Measurements from ENCODE around the gene ALCAM. TPM values are rescaled to one million over a fixed set of nuclear protein-coding genes. Genes with fewer than 3 reads are reported as not detected.

ALCAM gene
- polyA plus RNA-seq, 1 donor from 2014 or later, result 94.7 TPM

- no peak overlapping the region for H3K4me2 ChIP-seq (ENCODE audit: low read length)
- no peaks in the 10 kb centered on the region for H3K9me2 ChIP-seq (ENCODE audit: insufficient read depth, low read length)
- no peaks in the 10 kb centered on the region for H3K36me3 ChIP-seq (ENCODE audit: insufficient read depth, low read length)
- no peaks in the 10 kb centered on the region for H3K27me3 ChIP-seq (ENCODE audit: insufficient read depth, low read depth, low read length)
- no peaks in the 10 kb centered on the region for H4K20me1 ChIP-seq (ENCODE audit: insufficient read depth)
- no peaks in the 10 kb centered on the region for H3K79me2 ChIP-seq (replicated peaks; ENCODE audit: insufficient read depth, low read length)
- H3K4me3 ChIP-seq (ENCODE audit: low read length), result no peak overlapping the region
- no peak overlapping the region for H2AFZ ChIP-seq (ENCODE audit: low read depth, low read length)
- H3K9me3 ChIP-seq (ENCODE audit: low read length), result no peaks in the 10 kb centered on the region
- H3F3A ChIP-seq (ENCODE audit: insufficient read depth, low read length, poor library complexity, severe bottlenecking), result no peaks in the 10 kb centered on the region
- TF ChIP-seq POLR2AphosphoS5 (IDR thresholded peaks at IDR 0.05) (no peak), TAF1 (IDR thresholded peaks at IDR 0.05; ENCODE audit: low read depth) (no peak), EP300 (conservative IDR thresholded peaks at IDR 0.05; ENCODE audit: poor library complexity, severe bottlenecking) (no peak), CTCF (IDR thresholded peaks at IDR 0.05; ENCODE audit: poor library complexity, severe bottlenecking) (no peak), SMC3 (conservative IDR thresholded peaks at IDR 0.05; ENCODE audit: poor library complexity) (no peak), RAD21 (conservative IDR thresholded peaks at IDR 0.05) (no peak), REST (IDR thresholded peaks at IDR 0.05; ENCODE audit: borderline replicate concordance) (no peak), MXI1 (conservative IDR thresholded peaks at IDR 0.05; ENCODE audit: poor library complexity, severe bottlenecking) (no peak), EZH2 (IDR thresholded peaks at IDR 0.05; ENCODE audit: borderline replicate concordance, insufficient read depth, low read length, poor library complexity, severe bottlenecking) (no peak)
- H3K27ac ChIP-seq (ENCODE audit: low read length), result no peak overlapping the region
- no peak overlapping the region for H3K9ac ChIP-seq (ENCODE audit: low read length)
These were observed 148.7 kb downstream of the ALCAM start for GRCh38 chr3:105515372-105515771.

GRCh38 chr3:105516972-105517371 is 150.3 kb downstream of the ALCAM start:
- Histone ChIP-seq H2AFZ (ENCODE audit: low read depth, low read length) (no peak overlapping the region), H3K9me2 (ENCODE audit: insufficient read depth, low read length) (no peaks in the 10 kb centered on the region), H3K27ac (ENCODE audit: low read length) (no peak overlapping the region), H3K36me3 (ENCODE audit: insufficient read depth, low read length) (no peaks in the 10 kb centered on the region), H4K20me1 (ENCODE audit: insufficient read depth) (no peaks in the 10 kb centered on the region), H3K9me3 (ENCODE audit: low read length) (no peaks in the 10 kb centered on the region), H3K4me2 (ENCODE audit: low read length) (no peak overlapping the region), H3K9ac (ENCODE audit: low read length) (no peak overlapping the region), H3K27me3 (ENCODE audit: insufficient read depth, low read depth, low read length) (no peaks in the 10 kb centered on the region), H3K79me2 (replicated peaks; ENCODE audit: insufficient read depth, low read length) (no peaks in the 10 kb centered on the region), H3K4me3 (ENCODE audit: low read length) (no peak overlapping the region), H3F3A (ENCODE audit: insufficient read depth, low read length, poor library complexity, severe bottlenecking) (no peaks in the 10 kb centered on the region)
- TF ChIP-seq MXI1 (conservative IDR thresholded peaks at IDR 0.05; ENCODE audit: poor library complexity, severe bottlenecking) (no peak), RAD21 (conservative IDR thresholded peaks at IDR 0.05) (no peak), REST (IDR thresholded peaks at IDR 0.05; ENCODE audit: borderline replicate concordance) (no peak), EP300 (conservative IDR thresholded peaks at IDR 0.05; ENCODE audit: poor library complexity, severe bottlenecking) (no peak), CTCF (IDR thresholded peaks at IDR 0.05; ENCODE audit: poor library complexity, severe bottlenecking) (no peak), TAF1 (IDR thresholded peaks at IDR 0.05; ENCODE audit: low read depth) (no peak), POLR2AphosphoS5 (IDR thresholded peaks at IDR 0.05) (no peak), SMC3 (conservative IDR thresholded peaks at IDR 0.05; ENCODE audit: poor library complexity) (no peak), EZH2 (IDR thresholded peaks at IDR 0.05; ENCODE audit: borderline replicate concordance, insufficient read depth, low read length, poor library complexity, severe bottlenecking) (no peak)

Measured in neural cell (in vitro differentiated cells).